ENCODE measurements around the gene KRT14.
"Not testable (repeated sequence)": the region's sequence is repeated elsewhere in the genome, so short reads cannot be mapped to it uniquely, and the experiment has no call there.

KRT14 gene

GRCh38 chr17:41600318-41600717 is 13.6 kb upstream of the KRT14 start:
- no peak for DNase-seq

- DNase-seq, result no peak
These were observed 13.0 kb upstream of the KRT14 start for GRCh38 chr17:41599680-41600079.

GRCh38 chr17:41595585-41595984 is 8.9 kb upstream of the KRT14 start:
- DNase-seq, result no peak

GRCh38 chr17:41594363-41594915 is 7.7 kb upstream of the KRT14 start:
- DNase-seq, result no peak

- no peak for DNase-seq
These were observed 6.7 kb upstream of the KRT14 start for GRCh38 chr17:41593306-41593981.

GRCh38 chr17:41592601-41593305 is 6.1 kb upstream of the KRT14 start:
- DNase-seq, result no peak

- DNase-seq, result no peak
These were observed 2.6 kb upstream of the KRT14 start for GRCh38 chr17:41589301-41589700.

GRCh38 chr17:41588126-41588810 is 1.6 kb upstream of the KRT14 start:
- no peak for DNase-seq

- DNase-seq, result no peak
These were observed 1.2 kb downstream of the KRT14 start for GRCh38 chr17:41585301-41586056.

- not testable (repeated sequence) for DNase-seq
These were observed 2.3 kb downstream of the KRT14 start for GRCh38 chr17:41584331-41584927.

- DNase-seq, result no peak
These were observed 3.3 kb downstream of the KRT14 start for GRCh38 chr17:41583137-41584127.

- not testable (repeated sequence) for DNase-seq
These were observed 4.4 kb downstream of the KRT14 start for GRCh38 chr17:41582061-41582968.

- no peak for DNase-seq
These were observed 5.2 kb downstream of the KRT14 start for GRCh38 chr17:41581366-41582060.

- no peak for DNase-seq
These were observed 5.9 kb downstream of the KRT14 start for GRCh38 chr17:41580687-41581365.

GRCh38 chr17:41580244-41580575 is 6.5 kb downstream of the KRT14 start:
- DNase-seq, result no peak

GRCh38 chr17:41579484-41580243 is 7.0 kb downstream of the KRT14 start:
- DNase-seq, result peak; percentile 87 to 88

- no peak for DNase-seq
These were observed 7.7 kb downstream of the KRT14 start for GRCh38 chr17:41578971-41579370.

- DNase-seq, result no peak
These were observed 8.2 kb downstream of the KRT14 start for GRCh38 chr17:41578538-41578937.

Measured in inflammatory macrophage (primary cell).